ENCODE results near the gene ZNF428. TPM values are rescaled to one million over a fixed set of nuclear protein-coding genes. Genes with fewer than 3 reads are reported as not detected.

Gene ZNF428
- total and polyA plus RNA-seq, 2 of the 8 experiments (the other 6 are each of a cell fraction or from before 2014, with no cell fraction given): 7.8 to 16.7 TPM

DNA sequence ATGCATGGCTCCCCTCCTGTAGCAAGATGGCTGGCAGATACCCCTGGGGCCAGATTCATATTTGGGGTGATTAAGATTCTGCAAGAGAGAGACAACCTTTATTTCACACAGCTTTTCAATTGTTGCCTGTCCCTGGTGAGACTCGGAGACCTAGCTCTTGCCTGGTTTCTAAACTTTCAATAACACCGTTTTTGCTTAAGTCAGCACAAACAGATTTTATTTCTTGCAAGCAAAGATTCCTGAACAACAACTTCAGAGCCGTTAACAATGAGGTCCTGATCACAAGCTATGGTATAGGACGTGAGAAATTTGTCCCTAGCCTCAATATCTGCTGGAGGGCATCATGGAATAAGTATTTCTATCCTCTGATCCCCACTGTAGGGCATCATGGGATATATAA is 23.1 kb upstream of the ZNF428 start (continued):
- TF ChIP-seq, protein P1, sequence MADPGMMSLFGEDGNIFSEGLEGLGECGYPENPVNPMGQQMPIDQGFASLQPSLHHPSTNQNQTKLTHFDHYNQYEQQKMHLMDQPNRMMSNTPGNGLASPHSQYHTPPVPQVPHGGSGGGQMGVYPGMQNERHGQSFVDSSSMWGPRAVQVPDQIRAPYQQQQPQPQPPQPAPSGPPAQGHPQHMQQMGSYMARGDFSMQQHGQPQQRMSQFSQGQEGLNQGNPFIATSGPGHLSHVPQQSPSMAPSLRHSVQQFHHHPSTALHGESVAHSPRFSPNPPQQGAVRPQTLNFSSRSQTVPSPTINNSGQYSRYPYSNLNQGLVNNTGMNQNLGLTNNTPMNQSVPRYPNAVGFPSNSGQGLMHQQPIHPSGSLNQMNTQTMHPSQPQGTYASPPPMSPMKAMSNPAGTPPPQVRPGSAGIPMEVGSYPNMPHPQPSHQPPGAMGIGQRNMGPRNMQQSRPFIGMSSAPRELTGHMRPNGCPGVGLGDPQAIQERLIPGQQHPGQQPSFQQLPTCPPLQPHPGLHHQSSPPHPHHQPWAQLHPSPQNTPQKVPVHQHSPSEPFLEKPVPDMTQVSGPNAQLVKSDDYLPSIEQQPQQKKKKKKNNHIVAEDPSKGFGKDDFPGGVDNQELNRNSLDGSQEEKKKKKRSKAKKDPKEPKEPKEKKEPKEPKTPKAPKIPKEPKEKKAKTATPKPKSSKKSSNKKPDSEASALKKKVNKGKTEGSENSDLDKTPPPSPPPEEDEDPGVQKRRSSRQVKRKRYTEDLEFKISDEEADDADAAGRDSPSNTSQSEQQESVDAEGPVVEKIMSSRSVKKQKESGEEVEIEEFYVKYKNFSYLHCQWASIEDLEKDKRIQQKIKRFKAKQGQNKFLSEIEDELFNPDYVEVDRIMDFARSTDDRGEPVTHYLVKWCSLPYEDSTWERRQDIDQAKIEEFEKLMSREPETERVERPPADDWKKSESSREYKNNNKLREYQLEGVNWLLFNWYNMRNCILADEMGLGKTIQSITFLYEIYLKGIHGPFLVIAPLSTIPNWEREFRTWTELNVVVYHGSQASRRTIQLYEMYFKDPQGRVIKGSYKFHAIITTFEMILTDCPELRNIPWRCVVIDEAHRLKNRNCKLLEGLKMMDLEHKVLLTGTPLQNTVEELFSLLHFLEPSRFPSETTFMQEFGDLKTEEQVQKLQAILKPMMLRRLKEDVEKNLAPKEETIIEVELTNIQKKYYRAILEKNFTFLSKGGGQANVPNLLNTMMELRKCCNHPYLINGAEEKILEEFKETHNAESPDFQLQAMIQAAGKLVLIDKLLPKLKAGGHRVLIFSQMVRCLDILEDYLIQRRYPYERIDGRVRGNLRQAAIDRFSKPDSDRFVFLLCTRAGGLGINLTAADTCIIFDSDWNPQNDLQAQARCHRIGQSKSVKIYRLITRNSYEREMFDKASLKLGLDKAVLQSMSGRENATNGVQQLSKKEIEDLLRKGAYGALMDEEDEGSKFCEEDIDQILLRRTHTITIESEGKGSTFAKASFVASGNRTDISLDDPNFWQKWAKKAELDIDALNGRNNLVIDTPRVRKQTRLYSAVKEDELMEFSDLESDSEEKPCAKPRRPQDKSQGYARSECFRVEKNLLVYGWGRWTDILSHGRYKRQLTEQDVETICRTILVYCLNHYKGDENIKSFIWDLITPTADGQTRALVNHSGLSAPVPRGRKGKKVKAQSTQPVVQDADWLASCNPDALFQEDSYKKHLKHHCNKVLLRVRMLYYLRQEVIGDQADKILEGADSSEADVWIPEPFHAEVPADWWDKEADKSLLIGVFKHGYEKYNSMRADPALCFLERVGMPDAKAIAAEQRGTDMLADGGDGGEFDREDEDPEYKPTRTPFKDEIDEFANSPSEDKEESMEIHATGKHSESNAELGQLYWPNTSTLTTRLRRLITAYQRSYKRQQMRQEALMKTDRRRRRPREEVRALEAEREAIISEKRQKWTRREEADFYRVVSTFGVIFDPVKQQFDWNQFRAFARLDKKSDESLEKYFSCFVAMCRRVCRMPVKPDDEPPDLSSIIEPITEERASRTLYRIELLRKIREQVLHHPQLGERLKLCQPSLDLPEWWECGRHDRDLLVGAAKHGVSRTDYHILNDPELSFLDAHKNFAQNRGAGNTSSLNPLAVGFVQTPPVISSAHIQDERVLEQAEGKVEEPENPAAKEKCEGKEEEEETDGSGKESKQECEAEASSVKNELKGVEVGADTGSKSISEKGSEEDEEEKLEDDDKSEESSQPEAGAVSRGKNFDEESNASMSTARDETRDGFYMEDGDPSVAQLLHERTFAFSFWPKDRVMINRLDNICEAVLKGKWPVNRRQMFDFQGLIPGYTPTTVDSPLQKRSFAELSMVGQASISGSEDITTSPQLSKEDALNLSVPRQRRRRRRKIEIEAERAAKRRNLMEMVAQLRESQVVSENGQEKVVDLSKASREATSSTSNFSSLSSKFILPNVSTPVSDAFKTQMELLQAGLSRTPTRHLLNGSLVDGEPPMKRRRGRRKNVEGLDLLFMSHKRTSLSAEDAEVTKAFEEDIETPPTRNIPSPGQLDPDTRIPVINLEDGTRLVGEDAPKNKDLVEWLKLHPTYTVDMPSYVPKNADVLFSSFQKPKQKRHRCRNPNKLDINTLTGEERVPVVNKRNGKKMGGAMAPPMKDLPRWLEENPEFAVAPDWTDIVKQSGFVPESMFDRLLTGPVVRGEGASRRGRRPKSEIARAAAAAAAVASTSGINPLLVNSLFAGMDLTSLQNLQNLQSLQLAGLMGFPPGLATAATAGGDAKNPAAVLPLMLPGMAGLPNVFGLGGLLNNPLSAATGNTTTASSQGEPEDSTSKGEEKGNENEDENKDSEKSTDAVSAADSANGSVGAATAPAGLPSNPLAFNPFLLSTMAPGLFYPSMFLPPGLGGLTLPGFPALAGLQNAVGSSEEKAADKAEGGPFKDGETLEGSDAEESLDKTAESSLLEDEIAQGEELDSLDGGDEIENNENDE (IDR thresholded peaks at IDR 0.05; ENCODE audit: insufficient replicate concordance, low read length): no peak
